Sigmoid colon (tissue), 4 donors: ENCODE results near the gene TP53I13.
A peak's percentile ranks its signal among the peaks of the same experiment; 100 is the strongest.

Source experiments
- CTCF ChIP-seq, 4 experiments: fragments of 450-650 bp in 3 of 4; fragments of 200-600 bp in 1 of 4; IDR thresholded peaks; one replicate each; pipeline ENCODE4 v1.5.1; 2016 to 2019; ENCODE audit warnings: antibody characterized with exemption in 4 of 4, mild to moderate bottlenecking in 3 of 4, moderate library complexity in 2 of 4
- EP300 ChIP-seq, 4 donors: sonication (generic); formaldehyde crosslinking; IDR thresholded peaks; one replicate each; pipeline ENCODE4 v1.6.1; 2017; ENCODE audit warnings: antibody characterized with exemption in 4 of 4
- POLR2A ChIP-seq, 2 donors: fragments of 450-650 bp; IDR thresholded peaks; one replicate each; pipeline ENCODE4 v1.6.1; 2016; ENCODE audit warnings: antibody characterized with exemption in 2 of 2, mild to moderate bottlenecking in 2 of 2, moderate library complexity in 2 of 2
- POLR2AphosphoS5 ChIP-seq, 4 donors: sonication (generic); formaldehyde crosslinking; IDR thresholded peaks; one replicate each; pipeline ENCODE4 v1.6.1; 2017; ENCODE audit warnings: antibody characterized with exemption in 4 of 4

- TF ChIP-seq CTCF (IDR thresholded peaks at IDR 0.05) (peak; percentile 39 to 87 (median 64)), POLR2A (IDR thresholded peaks at IDR 0.05) (no peak), POLR2AphosphoS5 (IDR thresholded peaks at IDR 0.05) (no peak), EP300 (IDR thresholded peaks at IDR 0.05) (no peak)
These were observed 4.4 kb downstream of the TP53I13 start for GRCh38 chr17:29572691-29573557.
